Stomach (tissue), 9 donors: Measurements from ENCODE around the gene PLCB4. TPM values are rescaled to one million over a fixed set of nuclear protein-coding genes. Genes with fewer than 3 reads are reported as not detected.
A peak's percentile ranks its signal among the peaks of the same experiment; 100 is the strongest.

Source experiments
- DNase-seq, 2 donors: peaks; one replicate each; pipeline versions ENCODE4 v3.0.0 to v3.0.0-alpha.2; 2013 to 2019
- H3K27ac ChIP-seq, 5 donors: fragments of 200-600 bp in 4 of 5; sonication (generic) in 4 of 5; one replicate each; pipeline ENCODE4 v1.5.1; 2013 to 2019; ENCODE audit warnings: mild to moderate bottlenecking in 1 of 5, moderate library complexity in 1 of 5
- H3K27me3 ChIP-seq, 3 donors: fragments of 200-600 bp; sonication (generic); one replicate each; pipeline ENCODE4 v1.5.1; 2017 to 2019; ENCODE audit warnings: mixed run types in 1 of 3
- H3K36me3 ChIP-seq, 4 donors: fragments of 200-600 bp; sonication (generic); 1 replicate in 3 of 4; 2 replicates in 1 of 4; pipeline ENCODE4 v1.5.1; 2016 to 2019
- H3K4me1 ChIP-seq, 4 donors: fragments of 200-600 bp; sonication (generic); one replicate each; pipeline ENCODE4 v1.5.1; 2016 to 2019
- H3K4me3 ChIP-seq, 4 donors: fragments of 200-600 bp; sonication (generic) in 3 of 4; one replicate each; pipeline ENCODE4 v1.5.1; 2016 to 2019; ENCODE audit warnings: mild to moderate bottlenecking in 1 of 4
- H3K9me3 ChIP-seq, 4 donors: fragments of 200-600 bp; sonication (generic); one replicate each; pipeline ENCODE4 v1.5.1; 2016 to 2019
- CTCF ChIP-seq, 7 experiments: fragments of 450-650 bp in 4 of 7; fragments of 200-600 bp in 3 of 7; sonication (generic) in 3 of 7; IDR thresholded peaks; one replicate each; pipeline ENCODE4 v1.5.1; 2016 to 2019; ENCODE audit warnings: antibody characterized with exemption in 7 of 7, control low read depth in 2 of 7, mild to moderate bottlenecking in 1 of 7
- EP300 ChIP-seq: sonication (generic); formaldehyde crosslinking; IDR thresholded peaks from one replicate; pipeline ENCODE4 v1.6.1; 2017; ENCODE audit warnings: antibody characterized with exemption
- POLR2A ChIP-seq, 4 donors: fragments of 450-650 bp; IDR thresholded peaks; one replicate each; pipeline ENCODE4 v1.6.1; 2016; ENCODE audit warnings: antibody characterized with exemption in 4 of 4, control low read depth in 2 of 4, mild to moderate bottlenecking in 1 of 4, moderate library complexity in 1 of 4
- POLR2AphosphoS5 ChIP-seq, 3 donors: sonication (generic); formaldehyde crosslinking; IDR thresholded peaks; one replicate each; pipeline ENCODE4 v1.6.1; 2016; ENCODE audit warnings: antibody characterized with exemption in 3 of 3
- WGBS, 5 donors: extraction: QIAGEN DNeasy Blood & Tissue Kit in 3 of 5; methylation state at CpG; one replicate each; pipeline versions ENCODE4 v1.1.5 to v1.1.7; 2013 to 2018; 5-methylcytosine and 5-hydroxymethylcytosine counted together
- intact Hi-C: fragments of 100-400 bp; cut with DNase I; formaldehyde crosslinking; loops from one replicate; pipeline ENCODE4 v1.15.1; 2023; ENCODE audit warnings: low total_unique reads
- polyA plus RNA-seq, 3 donors: library from polyadenylated mRNA; stranded (reverse); fragments of 200-250 nt; gene quantifications; one replicate each; pipeline ENCODE4 v1.2.3, GENCODE V29; 2013
- total RNA-seq, 5 donors: library from RNA; depleted of rRNA; stranded (reverse); fragments of >200 nt; gene quantifications; one replicate each; pipeline versions ENCODE4 v1.1.0 to v1.2.3, GENCODE V29; 2014 to 2016
- donor health status: healthy with polysubstance abuse.
- donor health status: Bipolar disorder and iron deficiency.
- donor health status: healthy.

Gene PLCB4
- total and polyA plus RNA-seq, 8 donors = 5.3 to 29.4 (median 22.3) TPM

- no peaks in the 10 kb centered on the region for H3K4me1 ChIP-seq
- intact Hi-C loops = no loop called here
These were observed 423.2 kb downstream of the PLCB4 start for GRCh38 chr20:9492067-9492466.

GRCh38 chr20:9493803-9494202 is 424.9 kb downstream of the PLCB4 start:
- 50 to 72% (median 57%) methylated on average over 2 of the region's 2 CpGs for WGBS, 5 donors

More at GRCh38 chr20:9492067-9492466, 423.2 kb downstream of the PLCB4 start:
- no peak overlapping the region for H3K27ac ChIP-seq
- TF ChIP-seq EP300 = no peak
- no peak for TF ChIP-seq POLR2A (IDR thresholded peaks at IDR 0.05)
- TF ChIP-seq POLR2AphosphoS5 (IDR thresholded peaks at IDR 0.05) = no peak
- TF ChIP-seq CTCF (IDR thresholded peaks at IDR 0.05) = no peak
- DNase-seq = no peak
- H3K36me3 ChIP-seq = no peaks in the 10 kb centered on the region
- no peaks in the 10 kb centered on the region for H3K27me3 ChIP-seq
- WGBS, 5 donors = 61 to 68% (median 62%) methylated on average over 4 of the region's 4 CpGs
- no peaks in the 10 kb centered on the region for H3K9me3 ChIP-seq
- no peak overlapping the region for H3K4me3 ChIP-seq

GRCh38 chr20:9495701-9496100 is 426.8 kb downstream of the PLCB4 start:
- intact Hi-C loops = no loop called here
- TF ChIP-seq CTCF (IDR thresholded peaks at IDR 0.05) = no peak
- no peak for TF ChIP-seq POLR2AphosphoS5 (IDR thresholded peaks at IDR 0.05)
- no peak for TF ChIP-seq POLR2A (IDR thresholded peaks at IDR 0.05)
- no peak for TF ChIP-seq EP300
- Histone ChIP-seq H3K27me3 (no peaks in the 10 kb centered on the region), H3K4me3 (no peak overlapping the region), H3K27ac (no peak overlapping the region), H3K4me1 (no peaks in the 10 kb centered on the region), H3K9me3 (no peaks in the 10 kb centered on the region), H3K36me3 (no peaks in the 10 kb centered on the region)
- 55 to 81% (median 74%) methylated on average over 2 of the region's 2 CpGs for WGBS, 5 donors
- DNase-seq = no peak

More at GRCh38 chr20:9493803-9494202, 424.9 kb downstream of the PLCB4 start:
- Histone ChIP-seq H3K4me3 (no peak overlapping the region), H3K36me3 (no peaks in the 10 kb centered on the region), H3K4me1 (no peaks in the 10 kb centered on the region), H3K9me3 (no peaks in the 10 kb centered on the region), H3K27me3 (no peaks in the 10 kb centered on the region), H3K27ac (no peak overlapping the region)
- TF ChIP-seq POLR2A (IDR thresholded peaks at IDR 0.05) (no peak), EP300 (no peak)
- intact Hi-C loops = no loop called here
- DNase-seq = peak in 1 of 2 donors; percentile 54

- WGBS, 5 donors = 80 to 94% (median 91%) methylated on average over 3 of the region's 3 CpGs
- Histone ChIP-seq H3K4me1 (no peaks in the 10 kb centered on the region), H3K4me3 (no peak overlapping the region), H3K36me3 (no peaks in the 10 kb centered on the region), H3K27me3 (no peaks in the 10 kb centered on the region), H3K9me3 (no peaks in the 10 kb centered on the region), H3K27ac (no peak overlapping the region)
- TF ChIP-seq POLR2AphosphoS5 (IDR thresholded peaks at IDR 0.05) (no peak), CTCF (IDR thresholded peaks at IDR 0.05) (no peak), POLR2A (IDR thresholded peaks at IDR 0.05) (no peak), EP300 (no peak)
- DNase-seq = no peak
- intact Hi-C loops = no loop called here
These were observed 427.3 kb downstream of the PLCB4 start for GRCh38 chr20:9496155-9496554.

GRCh38 chr20:9498322-9498721 is 429.4 kb downstream of the PLCB4 start:
- H3K9me3 ChIP-seq = no peaks in the 10 kb centered on the region
- TF ChIP-seq POLR2AphosphoS5 (IDR thresholded peaks at IDR 0.05) (no peak), POLR2A (IDR thresholded peaks at IDR 0.05) (no peak), CTCF (IDR thresholded peaks at IDR 0.05) (no peak), EP300 (no peak)
- H3K27ac ChIP-seq = no peak overlapping the region
- H3K4me3 ChIP-seq = no peak overlapping the region
- no peak for DNase-seq
- no peaks in the 10 kb centered on the region for H3K4me1 ChIP-seq
- intact Hi-C loops = no loop called here
- WGBS, 5 donors = 80 to 91% (median 86%) methylated on average over 4 of the region's 4 CpGs
- H3K36me3 ChIP-seq = no peaks in the 10 kb centered on the region
- no peaks in the 10 kb centered on the region for H3K27me3 ChIP-seq
